ACHN (cell line): Measurements from ENCODE around the gene TADA2A.

Experiments used
- DNase-seq: peaks from one replicate; pipeline ENCODE4 v3.0.0-alpha.2; 2015
- in situ Hi-C: cut with HindIII; loops from 2 replicates; pipeline ENCODE4 v1.10.0; 2017; ENCODE audit warnings: low sequenced_read_pairs, low pct_ligation_motif_present, low pct_unique_long_range_greater_than_20kb

Gene TADA2A

DNA sequence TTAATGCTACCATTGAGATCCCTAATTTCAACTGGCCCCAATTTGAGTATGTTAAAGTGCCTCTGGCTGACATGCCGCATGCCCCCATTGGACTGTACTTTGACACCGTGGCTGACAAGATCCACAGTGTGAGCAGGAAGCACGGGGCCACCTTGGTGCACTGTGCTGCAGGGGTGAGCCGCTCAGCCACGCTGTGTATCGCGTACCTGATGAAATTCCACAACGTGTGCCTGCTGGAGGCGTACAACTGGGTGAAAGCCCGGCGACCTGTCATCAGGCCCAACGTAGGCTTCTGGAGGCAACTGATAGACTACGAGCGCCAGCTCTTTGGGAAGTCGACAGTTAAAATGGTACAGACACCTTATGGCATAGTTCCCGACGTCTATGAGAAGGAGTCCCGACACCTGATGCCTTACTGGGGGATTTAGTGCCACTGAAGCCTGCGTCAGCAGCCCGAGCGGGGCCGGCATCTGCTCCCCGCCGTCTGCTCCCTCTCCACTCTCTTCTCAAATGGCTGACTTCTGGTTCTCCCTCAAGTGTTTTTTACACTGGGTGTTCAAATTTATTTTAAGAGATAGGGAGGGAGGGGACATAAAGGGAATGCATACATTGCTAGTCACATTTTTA lies 105.9 kb downstream of the TADA2A start:
- in situ Hi-C loops, result no loop called here
- DNase-seq, result no peak

DNA sequence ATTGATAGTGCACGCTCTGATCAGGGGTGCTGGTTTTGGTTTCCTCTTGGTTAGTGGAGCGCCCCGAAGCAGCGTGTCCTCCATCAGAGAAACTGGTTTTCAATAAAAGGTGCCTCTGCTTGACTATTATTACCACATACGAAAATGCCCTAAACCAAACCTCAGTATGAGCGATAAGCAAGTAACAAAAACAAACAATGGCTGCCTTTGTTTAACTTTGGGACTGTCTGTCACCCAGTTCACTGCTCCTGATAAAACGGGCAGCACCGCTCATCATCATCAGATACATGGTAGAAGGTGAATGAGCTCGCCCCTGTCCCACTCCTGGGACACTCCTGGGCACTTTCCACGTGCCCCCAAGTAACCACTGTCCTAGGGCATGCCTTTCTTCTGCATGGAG lies 107.0 kb downstream of the TADA2A start:
- DNase-seq, result no peak
- in situ Hi-C loops, result no loop called here

- in situ Hi-C loops, result no loop called here
- no peak for DNase-seq
Observed at GRCh38 chr17:37516127-37516571, 109.5 kb downstream of the TADA2A start.

GRCh38 chr17:37517881-37518280 lies 111.2 kb downstream of the TADA2A start:
- in situ Hi-C loops, result no loop called here
- no peak for DNase-seq

GRCh38 chr17:37518826-37519225 lies 112.1 kb downstream of the TADA2A start:
- in situ Hi-C loops, result no loop called here
- DNase-seq, result no peak

- in situ Hi-C loops, result no loop called here
- no peak for DNase-seq
Observed at GRCh38 chr17:37519251-37519985, 112.7 kb downstream of the TADA2A start.

- no peak for DNase-seq
- in situ Hi-C loops, result no loop called here
Observed at GRCh38 chr17:37520174-37520573, 113.5 kb downstream of the TADA2A start.

- in situ Hi-C loops, result no loop called here
- DNase-seq, result no peak
Observed at GRCh38 chr17:37521821-37522220, 115.1 kb downstream of the TADA2A start.

- no peak for DNase-seq
- in situ Hi-C loops, result no loop called here
Observed at GRCh38 chr17:37523715-37524219, 117.1 kb downstream of the TADA2A start.

DNA sequence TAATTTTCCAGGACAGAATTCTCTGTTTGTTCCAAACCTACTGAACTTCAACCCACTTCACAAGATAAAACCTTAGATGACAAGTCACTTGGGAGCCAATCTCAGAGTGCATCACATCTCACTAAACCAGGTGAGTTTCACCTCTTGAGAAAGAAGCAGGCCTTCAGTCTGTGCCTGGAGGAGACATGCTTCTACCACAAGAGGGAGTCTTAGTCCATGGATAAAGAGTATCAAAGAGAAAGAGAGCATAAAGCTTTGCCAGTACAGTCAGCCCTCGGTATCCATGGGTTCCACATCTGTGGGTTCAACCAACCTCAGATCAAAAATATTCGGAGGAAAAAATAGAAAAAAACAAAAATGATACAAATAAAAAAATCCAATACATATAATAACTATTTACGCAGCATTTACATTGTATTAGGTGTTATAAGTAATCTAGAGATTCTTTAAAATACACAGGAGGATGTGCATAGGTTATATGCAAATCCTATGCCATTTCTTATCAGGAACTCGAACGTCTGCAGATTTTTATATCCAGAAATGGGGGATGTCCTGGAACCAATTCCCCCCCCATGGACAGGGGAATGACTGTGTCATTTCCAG lies 120.7 kb downstream of the TADA2A start:
- in situ Hi-C loops, result no loop called here
- DNase-seq, result peak; percentile 72
